Suprapubic skin (tissue), 3 donors: ENCODE measurements around the gene CA9.

Experiments
- EP300 ChIP-seq: sonication (generic); formaldehyde crosslinking; IDR thresholded peaks from one replicate; pipeline ENCODE4 v1.6.1; 2017; ENCODE audit warnings: antibody characterized with exemption
- TF ChIP-seq, protein P1 (sequence below), 2 donors: fragments of 200-600 bp in 1 of 2; fragments of 450-650 bp in 1 of 2; sonication (generic) in 1 of 2; IDR thresholded peaks; one replicate each; pipeline ENCODE4 v1.5.1; 2016 to 2019; ENCODE audit warnings: antibody characterized with exemption in 2 of 2, mild to moderate bottlenecking in 1 of 2, moderate library complexity in 1 of 2

- TF ChIP-seq, protein P1, sequence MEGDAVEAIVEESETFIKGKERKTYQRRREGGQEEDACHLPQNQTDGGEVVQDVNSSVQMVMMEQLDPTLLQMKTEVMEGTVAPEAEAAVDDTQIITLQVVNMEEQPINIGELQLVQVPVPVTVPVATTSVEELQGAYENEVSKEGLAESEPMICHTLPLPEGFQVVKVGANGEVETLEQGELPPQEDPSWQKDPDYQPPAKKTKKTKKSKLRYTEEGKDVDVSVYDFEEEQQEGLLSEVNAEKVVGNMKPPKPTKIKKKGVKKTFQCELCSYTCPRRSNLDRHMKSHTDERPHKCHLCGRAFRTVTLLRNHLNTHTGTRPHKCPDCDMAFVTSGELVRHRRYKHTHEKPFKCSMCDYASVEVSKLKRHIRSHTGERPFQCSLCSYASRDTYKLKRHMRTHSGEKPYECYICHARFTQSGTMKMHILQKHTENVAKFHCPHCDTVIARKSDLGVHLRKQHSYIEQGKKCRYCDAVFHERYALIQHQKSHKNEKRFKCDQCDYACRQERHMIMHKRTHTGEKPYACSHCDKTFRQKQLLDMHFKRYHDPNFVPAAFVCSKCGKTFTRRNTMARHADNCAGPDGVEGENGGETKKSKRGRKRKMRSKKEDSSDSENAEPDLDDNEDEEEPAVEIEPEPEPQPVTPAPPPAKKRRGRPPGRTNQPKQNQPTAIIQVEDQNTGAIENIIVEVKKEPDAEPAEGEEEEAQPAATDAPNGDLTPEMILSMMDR (IDR thresholded peaks at IDR 0.05): no peak
- no peak for TF ChIP-seq EP300
These were observed 4.2 kb upstream of the CA9 start for GRCh38 chr9:35669331-35670145.
